HG03571 (cell line): Measurements from ENCODE around the gene UBE2H.
"Not testable (repeated sequence)": the region's sequence is repeated elsewhere in the genome, so short reads cannot be mapped to it uniquely, and the experiment has no call there.

Experiments used
- ATAC-seq: cut with Tn5 transposase; IDR thresholded peaks from one replicate; pipeline ENCODE4 v1.9.1; 2021; ENCODE audit not compliant: unreplicated experiment

The UBE2H gene

DNA sequence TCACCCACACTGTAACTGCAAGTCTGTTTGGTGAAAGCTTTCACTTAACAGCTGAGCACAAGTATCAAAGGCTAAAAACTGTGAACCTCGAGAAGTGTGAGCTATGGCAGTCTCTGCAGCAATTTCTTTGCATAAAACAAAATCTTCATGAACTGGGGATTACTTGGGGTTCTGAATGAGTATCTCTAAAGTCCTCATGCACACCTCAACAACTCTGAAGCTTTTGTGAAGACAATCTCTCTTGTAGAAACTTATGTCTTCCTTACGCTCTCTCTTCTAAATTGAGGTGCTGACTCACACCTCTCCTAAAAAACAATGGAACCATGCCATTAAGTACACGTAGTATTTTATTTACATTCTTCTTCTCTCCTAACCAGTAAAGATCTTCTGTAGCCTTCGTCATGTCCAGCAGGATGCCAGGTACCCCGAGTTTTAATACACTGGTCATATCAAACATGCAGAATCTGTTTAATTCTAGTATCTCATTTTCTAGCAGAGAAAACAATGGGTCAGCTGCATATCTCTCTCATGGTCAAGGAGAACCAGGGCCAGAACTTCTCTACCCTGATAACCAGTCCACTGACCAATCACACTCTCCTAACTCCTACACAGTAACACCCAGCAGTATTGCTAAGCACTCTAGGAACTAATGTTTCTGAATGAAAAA lies 76.9 kb downstream of the UBE2H start:
- ATAC-seq: no peak

DNA sequence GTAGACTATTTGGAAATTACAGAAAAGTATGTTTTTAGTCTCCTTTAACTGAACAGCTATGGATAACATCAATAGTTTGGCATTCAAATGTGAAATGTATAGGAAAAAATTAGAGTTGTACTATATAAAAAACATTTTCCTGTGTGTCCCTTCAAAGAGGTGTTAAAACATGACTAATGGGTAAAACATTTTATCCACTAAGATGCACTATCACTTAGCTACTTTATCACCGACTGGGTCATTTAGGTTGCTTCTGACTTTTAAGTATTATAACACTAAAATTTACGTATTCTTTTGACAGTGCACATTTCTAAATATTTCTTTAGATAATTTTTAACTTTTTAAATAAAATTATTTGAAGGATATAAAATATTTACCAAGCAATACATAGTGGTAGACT lies 77.6 kb downstream of the UBE2H start:
- ATAC-seq: no peak

DNA sequence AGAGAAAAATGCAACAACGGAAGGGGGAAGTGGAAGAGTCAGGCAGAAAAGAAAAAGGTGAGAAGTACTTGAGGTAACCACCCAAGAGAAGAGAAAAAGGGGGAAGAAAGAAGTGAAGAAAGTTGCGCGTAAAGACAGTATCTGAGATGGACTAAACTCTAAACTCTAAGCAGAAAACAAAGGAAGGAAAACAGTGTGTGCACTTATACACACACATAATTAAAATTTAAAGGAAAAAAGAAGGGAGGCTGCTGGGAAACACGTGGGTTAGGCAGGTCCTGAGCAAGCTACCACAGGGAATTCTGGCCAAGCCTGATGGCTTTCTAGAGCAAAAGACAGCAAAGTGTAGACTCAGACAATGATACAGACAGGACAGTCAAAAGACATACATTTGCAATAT lies 78.0 kb downstream of the UBE2H start:
- no peak for ATAC-seq

DNA sequence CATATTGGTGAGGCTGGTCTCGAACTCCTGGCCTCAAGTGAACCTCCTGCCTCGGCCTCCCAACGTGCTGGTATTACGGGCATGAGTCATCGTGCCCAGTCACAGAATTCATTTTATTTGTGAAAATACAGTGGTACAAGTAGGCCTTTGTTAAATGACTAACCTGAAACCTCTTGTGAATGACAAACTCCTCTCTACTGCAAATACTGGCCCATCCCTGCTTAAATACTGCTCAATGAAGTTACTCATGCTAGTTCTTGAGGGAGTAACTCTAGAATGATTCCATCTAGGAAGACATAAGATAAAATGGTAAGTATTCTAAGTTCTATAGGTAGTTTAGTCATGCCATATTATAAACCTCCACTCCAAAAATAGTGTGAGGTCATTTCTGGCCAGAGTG lies 80.7 kb downstream of the UBE2H start:
- no peak for ATAC-seq

GRCh38 chr7:129870668-129871067 lies 82.1 kb downstream of the UBE2H start:
- ATAC-seq: no peak

DNA sequence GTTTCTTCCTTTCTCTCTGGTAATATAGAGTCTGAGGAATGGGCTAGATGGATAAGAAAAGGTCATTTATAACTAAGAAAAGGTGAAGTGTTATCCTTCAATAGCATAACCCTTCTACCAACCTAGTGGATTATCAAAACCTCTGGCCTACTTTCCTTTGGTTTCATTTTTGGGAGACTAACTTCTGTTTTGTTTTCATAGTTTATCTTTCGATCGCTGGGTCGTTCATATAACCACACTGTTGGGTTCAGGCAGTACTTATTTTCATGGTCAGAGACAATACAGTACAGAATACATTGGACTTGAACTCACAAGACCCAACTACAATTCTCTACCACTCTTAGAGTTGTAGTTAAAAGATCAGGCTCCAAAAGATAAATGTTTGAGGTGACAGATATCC lies 86.5 kb downstream of the UBE2H start:
- ATAC-seq: no peak

GRCh38 chr7:129865925-129866201 lies 86.9 kb downstream of the UBE2H start:
- ATAC-seq: no peak

DNA sequence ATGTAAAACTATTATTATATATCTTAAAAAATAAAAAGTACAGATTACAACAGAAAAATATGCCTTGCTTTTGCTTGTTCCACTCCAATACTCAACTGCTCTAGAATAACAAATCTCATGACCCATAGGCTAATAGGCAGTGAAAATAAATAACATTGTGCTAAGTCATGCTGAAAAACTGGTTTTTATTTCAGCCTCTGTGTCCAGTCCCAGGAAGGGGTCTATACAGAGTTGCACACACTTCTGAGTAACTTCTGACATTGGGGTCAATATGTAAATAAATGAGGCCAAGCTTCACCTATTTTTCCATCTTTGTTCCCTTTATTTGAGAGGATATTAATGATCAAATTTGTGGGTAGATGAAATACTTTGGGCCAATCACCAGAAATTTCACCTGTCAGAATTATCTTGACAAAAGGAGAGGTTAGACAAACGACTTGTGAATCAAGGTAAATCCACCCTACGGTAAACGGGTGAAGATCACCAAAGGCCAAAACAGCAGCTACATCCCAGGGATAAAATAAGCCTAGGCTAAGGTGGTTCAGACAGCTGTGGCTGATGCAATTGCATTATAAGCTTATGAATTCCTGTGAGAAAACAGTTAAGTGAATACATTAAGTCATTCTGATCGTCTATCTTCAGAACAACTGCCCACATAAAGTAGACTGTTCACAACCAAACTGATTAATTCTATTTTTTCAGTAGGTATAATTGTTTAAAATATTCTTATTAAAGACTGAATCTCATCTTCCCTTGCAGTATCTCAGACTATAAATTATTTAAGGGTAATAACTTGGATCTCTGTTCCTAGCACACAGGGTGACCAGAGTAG lies 87.5 kb downstream of the UBE2H start:
- ATAC-seq: no peak

DNA sequence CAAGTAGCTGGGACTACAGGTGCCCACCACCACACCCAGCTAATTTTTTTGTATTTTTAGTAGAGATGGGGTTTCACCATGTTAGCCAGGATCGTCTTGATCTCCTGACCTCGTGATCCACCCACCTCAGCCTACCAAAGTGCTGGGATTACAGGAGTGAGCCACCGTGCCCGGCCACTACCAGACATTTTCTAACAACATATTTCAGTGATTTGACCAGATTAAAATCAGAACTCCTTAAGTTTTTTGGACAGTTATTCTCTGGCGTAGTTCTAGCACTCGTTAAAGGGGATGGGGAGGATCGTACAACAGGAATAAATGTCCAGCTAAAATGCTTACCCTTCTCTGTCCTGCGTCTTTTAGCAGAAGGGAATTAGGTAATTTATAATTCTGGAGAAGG lies 88.1 kb downstream of the UBE2H start:
- ATAC-seq: not testable (repeated sequence)

DNA sequence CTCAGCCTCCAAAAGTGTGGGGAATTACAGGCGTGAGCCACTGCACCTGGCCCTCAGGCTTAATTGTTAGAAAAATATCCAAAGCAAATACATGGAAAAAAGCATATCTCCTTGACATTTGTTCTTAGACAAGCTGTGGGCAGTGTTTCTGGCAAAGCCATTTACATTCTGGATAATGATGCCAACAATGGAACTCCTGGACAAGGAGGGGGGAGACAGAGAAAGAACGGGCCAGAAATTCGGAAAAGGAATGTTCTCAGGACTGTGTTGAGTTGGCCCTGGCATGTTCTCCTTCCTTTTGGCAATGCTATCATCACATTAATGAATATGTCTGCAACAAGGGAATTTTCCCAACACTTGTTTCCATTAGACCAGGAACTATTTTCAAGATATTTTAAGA lies 88.7 kb downstream of the UBE2H start:
- no peak for ATAC-seq

DNA sequence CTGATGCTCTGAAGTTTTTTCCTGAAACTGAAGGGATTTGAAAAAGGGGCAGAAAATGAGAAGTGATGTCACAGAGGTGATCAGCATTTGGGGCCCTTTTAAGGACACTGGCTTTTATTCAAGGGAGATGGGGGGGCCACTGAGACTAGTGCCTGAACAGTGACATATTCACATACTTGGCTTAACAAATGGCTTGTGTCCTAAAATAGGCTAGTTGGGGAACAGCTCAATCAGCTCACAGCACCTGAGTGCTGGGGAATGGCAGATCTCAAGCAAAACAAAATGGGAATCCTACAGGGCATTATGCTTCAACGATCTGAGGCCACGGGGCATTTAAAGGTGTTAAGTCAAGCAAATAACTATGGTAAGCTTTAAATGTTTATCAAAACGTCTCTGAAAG lies 90.1 kb downstream of the UBE2H start:
- no peak for ATAC-seq

- not testable (repeated sequence) for ATAC-seq
Observed at GRCh38 chr7:129860784-129861183, 92.0 kb downstream of the UBE2H start.

- no peak for ATAC-seq
Observed at GRCh38 chr7:129859183-129859582, 93.6 kb downstream of the UBE2H start.

DNA sequence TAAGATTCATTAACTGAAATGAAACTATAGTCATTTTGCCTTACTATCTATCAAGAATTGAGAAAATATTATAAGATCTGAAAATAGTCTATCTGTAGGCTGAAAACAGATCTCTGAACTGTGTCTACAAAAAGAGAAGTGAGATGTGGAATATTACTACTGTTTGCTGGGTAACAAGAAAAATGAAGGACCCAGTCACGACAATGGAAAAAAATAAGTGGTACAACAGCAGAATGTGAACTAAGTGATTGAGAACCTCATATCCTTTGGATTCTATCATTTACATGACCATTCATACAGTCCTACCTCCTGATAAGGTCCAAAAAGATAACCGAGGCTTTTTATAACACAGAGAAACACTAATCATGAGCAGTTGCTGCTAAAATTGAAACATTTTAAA lies 94.3 kb downstream of the UBE2H start:
- no peak for ATAC-seq

DNA sequence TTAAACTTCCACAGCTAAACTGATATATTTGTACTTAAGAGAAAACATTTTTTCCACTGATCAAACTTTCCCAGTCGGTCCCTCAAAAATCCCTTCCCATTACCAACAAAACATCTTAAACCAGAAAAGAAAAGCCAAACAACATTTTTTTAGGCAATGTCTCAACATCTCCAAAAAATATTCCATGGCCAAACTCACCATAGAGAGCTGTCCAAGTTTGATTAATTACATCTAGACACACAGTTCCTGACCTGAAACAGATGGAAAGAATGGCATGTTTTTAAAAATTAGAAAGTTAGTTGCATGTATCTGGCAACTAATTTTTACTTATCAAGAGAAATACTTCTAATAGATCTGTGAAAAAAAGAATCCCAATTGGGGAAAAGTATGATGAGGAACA lies 95.4 kb downstream of the UBE2H start:
- no peak for ATAC-seq

DNA sequence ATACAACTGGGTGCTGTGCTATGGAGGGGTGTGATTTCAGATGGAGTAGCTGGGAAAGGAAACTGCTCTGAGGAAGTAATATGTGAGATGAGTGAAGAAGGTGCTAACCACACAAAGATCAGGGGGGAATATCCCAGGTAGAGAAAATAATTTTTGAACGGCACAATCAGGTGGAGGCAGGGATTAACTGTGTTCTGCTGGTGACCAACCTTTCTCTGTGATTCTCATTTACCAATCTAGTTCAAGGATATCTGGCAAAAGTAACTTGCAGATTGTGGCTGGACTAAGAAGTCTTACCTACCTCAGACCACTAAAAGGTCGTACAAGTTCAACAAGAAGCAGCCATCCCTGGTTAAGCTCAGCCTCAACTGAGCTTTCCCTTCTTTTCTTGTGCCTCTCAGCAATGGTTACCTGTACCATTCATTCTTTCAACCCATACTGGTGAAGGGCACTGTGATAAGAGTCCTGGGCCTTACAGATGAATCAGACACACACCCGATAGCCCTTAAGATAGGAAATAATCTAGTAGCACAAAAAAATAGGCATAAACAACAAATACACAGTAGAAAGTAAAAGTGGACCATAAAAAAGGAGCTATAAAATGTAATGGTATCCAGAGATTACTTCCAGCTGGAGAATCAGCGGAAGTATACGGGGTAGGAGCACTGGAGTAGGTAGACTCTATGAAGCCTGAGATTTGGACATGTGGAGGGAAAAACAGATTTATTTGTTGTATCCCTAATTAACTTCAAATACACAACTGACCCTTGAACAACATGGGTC lies 96.6 kb downstream of the UBE2H start:
- no peak for ATAC-seq

DNA sequence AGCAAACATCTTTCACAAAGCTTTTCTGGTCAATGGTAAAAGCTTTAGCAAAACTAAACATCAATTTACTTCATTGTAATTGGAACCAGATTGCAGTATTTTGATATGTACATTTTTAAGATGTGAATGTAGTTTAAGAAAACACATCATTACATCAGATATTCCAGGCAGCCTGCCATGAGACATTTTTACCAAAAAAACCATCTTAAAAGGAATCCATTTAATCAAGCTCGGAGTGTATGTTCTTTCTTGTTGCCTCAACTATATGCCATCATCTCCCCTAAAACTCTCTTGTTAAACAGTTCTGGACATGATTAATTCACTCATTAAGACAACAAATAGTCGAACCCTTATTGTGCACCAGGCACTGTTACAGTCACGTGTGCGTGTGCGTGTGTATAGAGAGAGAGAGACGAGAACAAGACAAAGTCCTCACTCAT lies 97.5 kb downstream of the UBE2H start:
- ATAC-seq: no peak

DNA sequence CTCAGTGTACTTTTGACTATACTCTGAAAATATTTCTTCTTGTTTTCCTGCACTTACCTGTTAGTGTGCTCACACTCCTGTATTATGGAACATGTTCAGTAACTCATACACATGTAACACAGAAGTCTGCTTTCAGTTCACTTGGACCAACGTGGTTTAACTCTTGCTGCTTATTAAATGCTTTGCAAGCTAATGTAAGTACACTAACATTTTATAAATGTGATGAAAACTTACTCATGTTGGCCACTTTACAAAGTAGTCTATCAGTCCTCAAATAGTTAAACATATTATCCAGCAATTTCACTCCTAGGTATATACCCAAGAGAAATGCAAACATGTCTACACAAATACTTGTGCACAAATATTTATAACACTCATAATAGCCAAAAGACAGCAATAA lies 98.4 kb downstream of the UBE2H start:
- ATAC-seq: no peak

- ATAC-seq: no peak
Observed at GRCh38 chr7:129853661-129854268, 99.0 kb downstream of the UBE2H start.

- no peak for ATAC-seq
Observed at GRCh38 chr7:129851809-129852208, 101.0 kb downstream of the UBE2H start.

- no peak for ATAC-seq
Observed at GRCh38 chr7:129851174-129851573, 101.6 kb downstream of the UBE2H start.

GRCh38 chr7:129848436-129848835 lies 104.3 kb downstream of the UBE2H start:
- ATAC-seq: no peak
